Liver (tissue), 9 donors: Measurements from ENCODE around the gene GRSF1. TPM values are rescaled to one million over a fixed set of nuclear protein-coding genes. Genes with fewer than 3 reads are reported as not detected.
A peak's percentile ranks its signal among the peaks of the same experiment; 100 is the strongest.

Experiments
- DNase-seq: peaks from one replicate; pipeline ENCODE4 v3.0.0-alpha.2; 2017; ENCODE audit warnings: low spot score
- H3K27ac ChIP-seq, 2 donors: one replicate each; pipeline ENCODE4 v1.7.0; 2013; ENCODE audit warnings: inconsistent platforms in 2 of 2, low read length in 2 of 2, control low read depth in 1 of 2, low read depth in 1 of 2, mild to moderate bottlenecking in 1 of 2
- H3K27me3 ChIP-seq, 4 donors: one replicate each; pipeline versions ENCODE4 v1.6.1 to v1.7.0; 2013; ENCODE audit warnings: low read length in 3 of 4, inconsistent platforms in 1 of 4, mild to moderate bottlenecking in 1 of 4, moderate library complexity in 1 of 4; ENCODE audit not compliant: control insufficient read depth in 4 of 4, insufficient read depth in 4 of 4
- H3K36me3 ChIP-seq, 4 donors: one replicate each; pipeline versions ENCODE4 v1.6.1 to v1.7.0; 2013; ENCODE audit warnings: low read length in 3 of 4, mild to moderate bottlenecking in 3 of 4, low read depth in 1 of 4, moderate library complexity in 1 of 4; ENCODE audit not compliant: control insufficient read depth in 4 of 4, insufficient read depth in 3 of 4
- H3K4me1 ChIP-seq, 4 donors: one replicate each; pipeline versions ENCODE4 v1.6.1 to v1.7.0; 2013; ENCODE audit warnings: low read length in 3 of 4, mild to moderate bottlenecking in 3 of 4, moderate library complexity in 1 of 4; ENCODE audit not compliant: control insufficient read depth in 4 of 4, insufficient read depth in 4 of 4
- H3K4me3 ChIP-seq, 3 donors: one replicate each; pipeline versions ENCODE4 v1.6.1 to v1.7.0; 2013; ENCODE audit warnings: low read length in 3 of 3, control low read depth in 1 of 3, low read depth in 1 of 3, mild to moderate bottlenecking in 1 of 3
- H3K9ac ChIP-seq, 2 donors: one replicate each; pipeline ENCODE4 v1.7.0; 2013; ENCODE audit warnings: low read length in 2 of 2, mild to moderate bottlenecking in 2 of 2, moderate library complexity in 2 of 2, control low read depth in 1 of 2, low read depth in 1 of 2
- H3K9me3 ChIP-seq, 4 donors: one replicate each; pipeline versions ENCODE4 v1.6.1 to v1.7.0; 2013; ENCODE audit warnings: low read length in 3 of 4; ENCODE audit not compliant: control insufficient read depth in 4 of 4
- ATF3 ChIP-seq: IDR thresholded peaks from 2 replicates; pipeline ENCODE4 v1.6.1; 2016; ENCODE audit warnings: antibody characterized with exemption
- CTCF ChIP-seq: fragments of 150-350 bp; IDR thresholded peaks from 2 replicates; pipeline ENCODE4 v1.5.1; 2017; ENCODE audit warnings: improper control_type of control experiment, low read depth, low read length; ENCODE audit not compliant: missing input control
- EGR1 ChIP-seq, 2 donors: IDR thresholded peaks; 2 replicates each; pipeline ENCODE4 v1.6.1; 2016 to 2018; ENCODE audit warnings: antibody characterized with exemption in 2 of 2, low read depth in 2 of 2
- FOXA1 ChIP-seq: IDR thresholded peaks from 2 replicates; pipeline ENCODE4 v1.6.1; 2016; ENCODE audit warnings: antibody characterized with exemption
- FOXA2 ChIP-seq: IDR thresholded peaks from 2 replicates; pipeline ENCODE4 v1.6.1; 2016; ENCODE audit warnings: antibody characterized with exemption
- GABPA ChIP-seq, 2 donors: IDR thresholded peaks in 1 of 2; conservative IDR thresholded peaks in 1 of 2; 2 replicates each; pipeline ENCODE4 v1.6.1; 2016; ENCODE audit warnings: antibody characterized with exemption in 2 of 2, mild to moderate bottlenecking in 1 of 2, moderate library complexity in 1 of 2
- HNF4A ChIP-seq, 2 donors: conservative IDR thresholded peaks; 2 replicates each; pipeline ENCODE4 v1.6.1; 2016; ENCODE audit warnings: antibody characterized with exemption in 2 of 2, mild to moderate bottlenecking in 2 of 2
- HNF4G ChIP-seq: IDR thresholded peaks from 2 replicates; pipeline ENCODE4 v1.6.1; 2016; ENCODE audit warnings: antibody characterized with exemption
- JUND ChIP-seq, 2 donors: IDR thresholded peaks; 2 replicates each; pipeline ENCODE4 v1.6.1; 2016; ENCODE audit warnings: antibody characterized with exemption in 2 of 2
- MAX ChIP-seq: IDR thresholded peaks from 2 replicates; pipeline ENCODE4 v1.6.1; 2016; ENCODE audit warnings: antibody characterized with exemption
- NR2F2 ChIP-seq: IDR thresholded peaks from 2 replicates; pipeline ENCODE4 v1.6.1; 2016; ENCODE audit warnings: antibody characterized with exemption
- RAD21 ChIP-seq, 2 donors: IDR thresholded peaks; 2 replicates each; pipeline ENCODE4 v1.6.1; 2016; ENCODE audit warnings: antibody characterized with exemption in 2 of 2, mild to moderate bottlenecking in 2 of 2
- REST ChIP-seq: IDR thresholded peaks from 2 replicates; pipeline ENCODE4 v1.6.1; 2016; ENCODE audit warnings: antibody characterized with exemption, mild to moderate bottlenecking
- RXRA ChIP-seq, 2 donors: IDR thresholded peaks; 2 replicates each; pipeline ENCODE4 v1.6.1; 2017 to 2018; ENCODE audit warnings: antibody characterized with exemption in 2 of 2, mild to moderate bottlenecking in 1 of 2
- SP1 ChIP-seq: IDR thresholded peaks from 2 replicates; pipeline ENCODE4 v1.6.1; 2018; ENCODE audit warnings: antibody characterized with exemption, mild to moderate bottlenecking
- TAF1 ChIP-seq: conservative IDR thresholded peaks from 2 replicates; pipeline ENCODE4 v1.6.1; 2016; ENCODE audit warnings: antibody characterized with exemption, mild to moderate bottlenecking
- YY1 ChIP-seq: IDR thresholded peaks from 2 replicates; pipeline ENCODE4 v1.6.1; 2016; ENCODE audit warnings: antibody characterized with exemption, mild to moderate bottlenecking
- ZBTB33 ChIP-seq: IDR thresholded peaks from 2 replicates; pipeline ENCODE4 v1.6.1; 2016; ENCODE audit warnings: antibody characterized with exemption
- WGBS: extraction: QIAGEN DNeasy Blood & Tissue Kit; methylation state at CpG from one replicate; pipeline ENCODE4 v1.1.7; 2013; 5-methylcytosine and 5-hydroxymethylcytosine counted together
- polyA plus RNA-seq, 2 donors: library from polyadenylated mRNA; stranded (reverse) in 1 of 2; unstranded in 1 of 2; fragments of 200-250 nt in 1 of 2; fragments of >200 nt in 1 of 2; fragmentation: Nextera tagmentation in 1 of 2; extraction: Ambion mirVana in 1 of 2; gene quantifications; one replicate each; pipeline versions ENCODE4 v1.2.1 to v1.2.3, GENCODE V29; 2013 to 2015
- total RNA-seq, 2 donors: library from RNA; depleted of rRNA; stranded (reverse); fragments of >200 nt; gene quantifications; one replicate each; pipeline ENCODE4 v1.2.3, GENCODE V29; 2014
- donor health status: healthy.
- donor health status: healthy.
- donor health status: healthy.
- donor health status: healthy.
- donor health status: healthy.

Gene GRSF1
- total RNA-seq (10 to 100 TPM; 22.5 to 30.4 TPM), polyA plus RNA-seq (10 to 100 TPM; 26.7 to 29.3 TPM)

- Histone ChIP-seq H3K27ac (peak within 1 kb of the TSS; percentile 81 to 91), H3K27me3 (no peaks in the 10 kb centered on the region), H3K9me3 (no peaks in the 10 kb centered on the region), H3K4me1 (peaks cover 2 to 14% (median 5%) of the 10 kb centered on the region in 4 donors), H3K9ac (peak within 1 kb of the TSS; percentile 81 to 93), H3K36me3 (peaks cover 0 to 5% (median 3%) of the 10 kb centered on the region in 4 donors), H3K4me3 (peak within 1 kb of the TSS; percentile 68 to 99 (median 83))
- peak; percentile 90 for DNase-seq
- under 1% methylated on average over 51 of the region's 51 CpGs for WGBS
- TF ChIP-seq EGR1 (IDR thresholded peaks at IDR 0.05; ENCODE audit: low read depth in 2 of 2), result no peak
- TF ChIP-seq YY1, result peak; percentile 76
- TF ChIP-seq FOXA1, result no peak
- TF ChIP-seq ATF3, result no peak
- no peak for TF ChIP-seq ZBTB33
- no peak for TF ChIP-seq NR2F2
- TF ChIP-seq TAF1, result no peak
- peak in 1 of 2 donors; percentile 77 for TF ChIP-seq GABPA (IDR thresholded peaks at IDR 0.05 in 1 of 2, conservative IDR thresholded peaks at IDR 0.05 in 1 of 2)
- TF ChIP-seq HNF4A (conservative IDR thresholded peaks at IDR 0.05), result no peak
- TF ChIP-seq RXRA (IDR thresholded peaks at IDR 0.05), result no peak
- peak; percentile 43 for TF ChIP-seq REST
- TF ChIP-seq HNF4G, result no peak
- peak; percentile 73 for TF ChIP-seq SP1
- peak; percentile 63 for TF ChIP-seq MAX
- no peak for TF ChIP-seq FOXA2
- peak in 1 of 2 donors; percentile 27 for TF ChIP-seq RAD21 (IDR thresholded peaks at IDR 0.05)
- no peak for TF ChIP-seq JUND (IDR thresholded peaks at IDR 0.05)
- TF ChIP-seq CTCF, result no peak
These were observed at the start of gene GRSF1 for GRCh38 chr4:70839589-70840093. Gene GRSF1 (minus strand): TSS chr4:70839890. CDS start chr4:70839827, 63 bp downstream.
